ENCODE data around the gene TSPAN9.

TSPAN9 gene

GRCh38 chr12:3251691-3252090, 174.5 kb downstream of the TSPAN9 start:
- Histone ChIP-seq H3K4ac (ENCODE audit: low read depth, low read length) (no peak overlapping the region), H3K4me3 (ENCODE audit: low read length) (no peak overlapping the region), H2BK15ac (replicated peaks; ENCODE audit: low read depth) (no peak overlapping the region), H4K5ac (ENCODE audit: low read length) (no peak overlapping the region), H3K27me3 (ENCODE audit: insufficient read depth, low read length, poor library complexity) (no peaks in the 10 kb centered on the region), H3K4me1 (ENCODE audit: control insufficient read depth, low read depth, low read length) (peaks cover 13% of the 10 kb centered on the region), H3K9ac (ENCODE audit: low read length) (no peak overlapping the region), H3K79me2 (ENCODE audit: control insufficient read depth, insufficient read depth, low read length) (no peaks in the 10 kb centered on the region), H2BK120ac (ENCODE audit: low read depth, low read length) (no peak overlapping the region), H3K79me1 (ENCODE audit: low read length) (no peaks in the 10 kb centered on the region), H3K36me3 (ENCODE audit: control insufficient read depth, insufficient read depth, low read length) (no peaks in the 10 kb centered on the region), H2BK5ac (ENCODE audit: low read length) (no peak overlapping the region), H3K4me2 (ENCODE audit: low read length) (no peak overlapping the region), H2AK5ac (ENCODE audit: low read length) (no peak overlapping the region), H3K56ac (ENCODE audit: low read length) (no peak overlapping the region), H4K8ac (ENCODE audit: low read depth, low read length) (no peak overlapping the region), H3K27ac (ENCODE audit: low read depth, low read length) (no peak overlapping the region), H3K18ac (ENCODE audit: low read length) (no peak overlapping the region), H3K23ac (ENCODE audit: low read length) (no peak overlapping the region)
- WGBS (ENCODE audit: extremely low coverage, insufficient coverage, low lambda C conversion rate), result no CpG with 5 or more reads among the region's 7 CpGs
- no peak for DNase-seq

DNA sequence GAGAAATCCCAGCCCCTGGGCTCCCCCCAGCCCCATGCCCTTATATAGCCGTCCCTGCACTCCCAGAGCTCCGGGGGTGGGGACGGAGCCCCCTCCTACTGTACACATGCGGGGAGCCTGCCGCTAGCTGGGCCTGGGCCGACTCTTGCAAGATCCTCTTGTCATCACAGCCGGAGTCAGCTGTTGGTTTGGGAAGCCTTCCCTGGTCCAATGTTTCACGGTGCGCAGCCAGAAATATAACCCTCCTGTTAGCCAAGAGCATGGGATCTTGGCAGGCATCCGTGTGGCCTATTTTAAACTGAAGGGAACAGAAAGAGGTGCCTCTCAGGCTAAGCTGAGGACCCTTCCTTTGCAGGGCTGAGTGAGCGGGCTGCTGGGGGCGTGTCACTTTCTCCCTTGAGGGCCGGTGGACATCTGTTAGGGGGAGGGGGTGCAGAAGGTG, 175.3 kb downstream of the TSPAN9 start:
- no peak overlapping the region for H3K56ac ChIP-seq (ENCODE audit: low read length)
- no peak overlapping the region for H3K4ac ChIP-seq (ENCODE audit: low read depth, low read length)
- no peak overlapping the region for H3K4me2 ChIP-seq (ENCODE audit: low read length)
- H3K27ac ChIP-seq (ENCODE audit: low read depth, low read length), result no peak overlapping the region
- no peak overlapping the region for H2AK5ac ChIP-seq (ENCODE audit: low read length)
- H3K4me3 ChIP-seq (ENCODE audit: low read length), result no peak overlapping the region
- no peak overlapping the region for H2BK5ac ChIP-seq (ENCODE audit: low read length)
- H3K23ac ChIP-seq (ENCODE audit: low read length), result no peak overlapping the region
- no peak overlapping the region for H2BK120ac ChIP-seq (ENCODE audit: low read depth, low read length)
- no peak overlapping the region for H4K5ac ChIP-seq (ENCODE audit: low read length)
- H3K9ac ChIP-seq (ENCODE audit: low read length), result no peak overlapping the region
- no peaks in the 10 kb centered on the region for H3K79me2 ChIP-seq (ENCODE audit: control insufficient read depth, insufficient read depth, low read length)
- no peak overlapping the region for H4K8ac ChIP-seq (ENCODE audit: low read depth, low read length)
- WGBS (ENCODE audit: extremely low coverage, insufficient coverage, low lambda C conversion rate), result no CpG with 5 or more reads among the region's 13 CpGs
- no peak overlapping the region for H3K18ac ChIP-seq (ENCODE audit: low read length)
- peaks cover 13% of the 10 kb centered on the region for H3K4me1 ChIP-seq (ENCODE audit: control insufficient read depth, low read depth, low read length)
- no peaks in the 10 kb centered on the region for H3K36me3 ChIP-seq (ENCODE audit: control insufficient read depth, insufficient read depth, low read length)
- H3K79me1 ChIP-seq (ENCODE audit: low read length), result no peaks in the 10 kb centered on the region
- DNase-seq, result no peak
- H3K27me3 ChIP-seq (ENCODE audit: insufficient read depth, low read length, poor library complexity), result no peaks in the 10 kb centered on the region
- H2BK15ac ChIP-seq (replicated peaks; ENCODE audit: low read depth), result no peak overlapping the region

DNA sequence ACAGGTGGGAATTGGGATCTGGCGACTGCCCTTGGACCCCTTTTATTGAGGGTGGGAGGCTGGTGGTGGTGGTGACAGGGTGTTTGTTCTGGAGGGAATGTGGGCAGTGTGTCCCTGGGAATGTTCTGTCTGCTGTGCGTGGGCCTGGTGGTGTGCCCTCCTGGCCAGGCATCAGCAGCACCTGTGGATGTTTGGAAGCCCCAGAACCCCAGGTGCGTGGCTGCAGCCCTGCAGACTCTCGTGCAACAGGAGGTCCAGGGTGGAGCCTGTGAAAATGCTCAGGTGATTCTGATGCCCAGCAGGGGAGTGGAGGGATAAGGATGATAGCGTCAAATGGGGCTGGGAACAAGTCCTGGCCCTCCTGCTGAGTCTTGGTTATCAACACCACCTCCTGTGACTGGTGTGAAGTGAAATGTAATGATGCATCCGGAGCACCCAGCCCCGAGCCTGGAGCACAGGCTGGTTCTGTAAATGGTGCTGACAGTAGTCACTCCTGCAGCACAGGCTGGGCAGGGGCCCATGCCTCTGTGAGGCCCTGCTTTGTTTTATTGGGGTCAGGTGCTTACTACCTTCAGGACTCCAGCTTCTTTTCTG, 176.6 kb downstream of the TSPAN9 start:
- Histone ChIP-seq H2AK5ac (ENCODE audit: low read length) (no peak overlapping the region), H3K56ac (ENCODE audit: low read length) (no peak overlapping the region), H3K4me3 (ENCODE audit: low read length) (no peak overlapping the region), H3K18ac (ENCODE audit: low read length) (no peak overlapping the region), H3K79me2 (ENCODE audit: control insufficient read depth, insufficient read depth, low read length) (no peaks in the 10 kb centered on the region), H3K4me1 (ENCODE audit: control insufficient read depth, low read depth, low read length) (peaks cover 12% of the 10 kb centered on the region), H3K27ac (ENCODE audit: low read depth, low read length) (no peak overlapping the region), H2BK15ac (replicated peaks; ENCODE audit: low read depth) (no peak overlapping the region), H4K8ac (ENCODE audit: low read depth, low read length) (no peak overlapping the region), H4K5ac (ENCODE audit: low read length) (no peak overlapping the region), H3K9ac (ENCODE audit: low read length) (no peak overlapping the region), H3K4ac (ENCODE audit: low read depth, low read length) (no peak overlapping the region), H2BK120ac (ENCODE audit: low read depth, low read length) (no peak overlapping the region), H2BK5ac (ENCODE audit: low read length) (no peak overlapping the region), H3K36me3 (ENCODE audit: control insufficient read depth, insufficient read depth, low read length) (no peaks in the 10 kb centered on the region), H3K4me2 (ENCODE audit: low read length) (no peak overlapping the region), H3K79me1 (ENCODE audit: low read length) (no peaks in the 10 kb centered on the region), H3K27me3 (ENCODE audit: insufficient read depth, low read length, poor library complexity) (no peaks in the 10 kb centered on the region), H3K23ac (ENCODE audit: low read length) (no peak overlapping the region)
- DNase-seq, result peak; percentile 66
- no CpG with 5 or more reads among the region's 7 CpGs for WGBS (ENCODE audit: extremely low coverage, insufficient coverage, low lambda C conversion rate)

DNA sequence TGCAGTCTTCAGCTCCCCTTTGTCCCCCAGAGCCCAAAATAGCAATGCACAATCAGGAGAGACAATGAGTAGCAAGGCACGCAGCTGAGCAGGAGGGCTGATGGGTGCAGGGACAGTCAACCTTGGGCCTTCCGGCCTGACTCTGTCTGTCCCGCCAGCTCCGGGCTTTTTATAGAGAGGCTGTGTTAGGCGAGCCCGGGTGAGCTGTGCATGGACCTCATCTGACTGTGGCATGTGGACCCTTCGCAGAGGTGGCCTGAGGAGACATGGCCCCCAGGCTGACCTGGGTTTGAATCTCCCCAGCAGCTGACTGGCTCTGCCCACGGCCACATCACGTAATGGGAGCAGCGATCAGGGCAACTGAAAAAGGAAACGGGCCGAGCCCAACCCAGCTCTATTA, 177.9 kb downstream of the TSPAN9 start:
- H3K4ac ChIP-seq (ENCODE audit: low read depth, low read length), result no peak overlapping the region
- no peaks in the 10 kb centered on the region for H3K36me3 ChIP-seq (ENCODE audit: control insufficient read depth, insufficient read depth, low read length)
- no peaks in the 10 kb centered on the region for H3K79me1 ChIP-seq (ENCODE audit: low read length)
- no peak overlapping the region for H3K23ac ChIP-seq (ENCODE audit: low read length)
- H3K4me1 ChIP-seq (ENCODE audit: control insufficient read depth, low read depth, low read length), result peaks cover 7% of the 10 kb centered on the region
- no peaks in the 10 kb centered on the region for H3K79me2 ChIP-seq (ENCODE audit: control insufficient read depth, insufficient read depth, low read length)
- H3K9ac ChIP-seq (ENCODE audit: low read length), result no peak overlapping the region
- no peak overlapping the region for H3K4me2 ChIP-seq (ENCODE audit: low read length)
- H4K8ac ChIP-seq (ENCODE audit: low read depth, low read length), result no peak overlapping the region
- H3K4me3 ChIP-seq (ENCODE audit: low read length), result no peak overlapping the region
- no peaks in the 10 kb centered on the region for H3K27me3 ChIP-seq (ENCODE audit: insufficient read depth, low read length, poor library complexity)
- H2AK5ac ChIP-seq (ENCODE audit: low read length), result no peak overlapping the region
- no peak overlapping the region for H2BK5ac ChIP-seq (ENCODE audit: low read length)
- no peak overlapping the region for H3K27ac ChIP-seq (ENCODE audit: low read depth, low read length)
- DNase-seq, result no peak
- no CpG with 5 or more reads among the region's 12 CpGs for WGBS (ENCODE audit: extremely low coverage, insufficient coverage, low lambda C conversion rate)
- no peak overlapping the region for H4K5ac ChIP-seq (ENCODE audit: low read length)
- H3K56ac ChIP-seq (ENCODE audit: low read length), result no peak overlapping the region
- no peak overlapping the region for H2BK15ac ChIP-seq (replicated peaks; ENCODE audit: low read depth)
- H3K18ac ChIP-seq (ENCODE audit: low read length), result no peak overlapping the region
- H2BK120ac ChIP-seq (ENCODE audit: low read depth, low read length), result no peak overlapping the region

- Histone ChIP-seq H3K23ac (ENCODE audit: low read length) (no peak overlapping the region), H2BK15ac (replicated peaks; ENCODE audit: low read depth) (no peak overlapping the region), H3K27me3 (ENCODE audit: insufficient read depth, low read length, poor library complexity) (no peaks in the 10 kb centered on the region), H3K9ac (ENCODE audit: low read length) (no peak overlapping the region), H3K27ac (ENCODE audit: low read depth, low read length) (no peak overlapping the region), H2BK5ac (ENCODE audit: low read length) (no peak overlapping the region), H3K4ac (ENCODE audit: low read depth, low read length) (no peak overlapping the region), H3K36me3 (ENCODE audit: control insufficient read depth, insufficient read depth, low read length) (no peaks in the 10 kb centered on the region), H3K79me1 (ENCODE audit: low read length) (no peaks in the 10 kb centered on the region), H4K8ac (ENCODE audit: low read depth, low read length) (no peak overlapping the region), H3K56ac (ENCODE audit: low read length) (no peak overlapping the region), H2BK120ac (ENCODE audit: low read depth, low read length) (no peak overlapping the region), H3K4me3 (ENCODE audit: low read length) (no peak overlapping the region), H2AK5ac (ENCODE audit: low read length) (no peak overlapping the region), H3K18ac (ENCODE audit: low read length) (no peak overlapping the region), H4K5ac (ENCODE audit: low read length) (no peak overlapping the region), H3K4me1 (ENCODE audit: control insufficient read depth, low read depth, low read length) (peaks cover 7% of the 10 kb centered on the region), H3K4me2 (ENCODE audit: low read length) (no peak overlapping the region), H3K79me2 (ENCODE audit: control insufficient read depth, insufficient read depth, low read length) (no peaks in the 10 kb centered on the region)
- no CpG with 5 or more reads among the region's 26 CpGs for WGBS (ENCODE audit: extremely low coverage, insufficient coverage, low lambda C conversion rate)
- peak; percentile 56 for DNase-seq
Observed at GRCh38 chr12:3256103-3256631, 179.0 kb downstream of the TSPAN9 start.

DNA sequence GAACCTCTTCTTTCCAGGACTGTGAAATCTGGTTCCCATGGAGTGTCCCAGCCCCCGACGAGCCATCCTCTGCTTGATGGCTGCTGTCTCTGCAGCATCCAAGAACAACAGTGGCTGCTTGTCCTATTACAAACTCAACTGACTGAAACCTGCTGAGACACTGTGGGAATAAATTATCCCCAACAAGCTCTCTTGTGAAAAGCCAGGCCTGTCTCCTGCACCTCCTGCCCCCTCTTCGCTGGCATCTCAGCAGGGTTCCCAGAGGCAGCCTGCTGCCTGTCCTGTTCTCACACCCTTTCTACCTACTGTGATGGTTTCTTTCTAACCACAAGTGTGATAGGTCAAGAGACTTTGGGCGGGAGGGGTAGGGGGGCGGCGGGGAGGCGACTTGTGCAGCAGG, 180.2 kb downstream of the TSPAN9 start:
- no peak overlapping the region for H2AK5ac ChIP-seq (ENCODE audit: low read length)
- WGBS (ENCODE audit: extremely low coverage, insufficient coverage, low lambda C conversion rate), result no CpG with 5 or more reads among the region's 7 CpGs
- no peak overlapping the region for H3K4me2 ChIP-seq (ENCODE audit: low read length)
- H3K27me3 ChIP-seq (ENCODE audit: insufficient read depth, low read length, poor library complexity), result no peaks in the 10 kb centered on the region
- no peak overlapping the region for H3K9ac ChIP-seq (ENCODE audit: low read length)
- H3K4ac ChIP-seq (ENCODE audit: low read depth, low read length), result no peak overlapping the region
- H3K23ac ChIP-seq (ENCODE audit: low read length), result no peak overlapping the region
- H4K8ac ChIP-seq (ENCODE audit: low read depth, low read length), result no peak overlapping the region
- H3K36me3 ChIP-seq (ENCODE audit: control insufficient read depth, insufficient read depth, low read length), result no peaks in the 10 kb centered on the region
- H3K4me3 ChIP-seq (ENCODE audit: low read length), result no peak overlapping the region
- no peak overlapping the region for H2BK5ac ChIP-seq (ENCODE audit: low read length)
- peaks cover 7% of the 10 kb centered on the region for H3K4me1 ChIP-seq (ENCODE audit: control insufficient read depth, low read depth, low read length)
- no peak overlapping the region for H2BK15ac ChIP-seq (replicated peaks; ENCODE audit: low read depth)
- no peak overlapping the region for H4K5ac ChIP-seq (ENCODE audit: low read length)
- H3K79me1 ChIP-seq (ENCODE audit: low read length), result no peaks in the 10 kb centered on the region
- no peak overlapping the region for H2BK120ac ChIP-seq (ENCODE audit: low read depth, low read length)
- no peaks in the 10 kb centered on the region for H3K79me2 ChIP-seq (ENCODE audit: control insufficient read depth, insufficient read depth, low read length)
- DNase-seq, result no peak
- no peak overlapping the region for H3K27ac ChIP-seq (ENCODE audit: low read depth, low read length)
- H3K56ac ChIP-seq (ENCODE audit: low read length), result no peak overlapping the region
- no peak overlapping the region for H3K18ac ChIP-seq (ENCODE audit: low read length)
